ENCODE measurements around the gene TMC3. TPM values are rescaled to one million over a fixed set of nuclear protein-coding genes. Genes with fewer than 3 reads are reported as not detected.

The TMC3 gene
- polyA plus RNA-seq, 4 donors, result 0.25 to 5.3 TPM; not detected in 2

GRCh38 chr15:81310480-81310879, 63.5 kb downstream of the TMC3 start:
- 95 to 97% (median 97%) methylated on average over 5 of the region's 5 CpGs for whole genome bisulfite sequencing, 3 donors
- Histone ChIP-seq H3K27me3 (ENCODE audit: control insufficient read depth in 3 of 3, insufficient read depth in 3 of 3, low read length in 3 of 3) (no peaks in the 10 kb centered on the region), H3K27ac (ENCODE audit: low read depth in 1 of 3, low read length in 2 of 3) (no peak overlapping the region), H3K4me3 (ENCODE audit: low read depth in 1 of 3, low read length in 3 of 3) (no peak overlapping the region), H3K36me3 (ENCODE audit: control insufficient read depth in 3 of 3, insufficient read depth in 2 of 3, low read depth in 1 of 3, low read length in 3 of 3) (peaks cover 4 to 57% (median 13%) of the 10 kb centered on the region in 3 donors), H3K9me3 (ENCODE audit: control insufficient read depth in 2 of 2, insufficient read depth in 1 of 2, low read depth in 1 of 2, low read length in 1 of 2) (no peaks in the 10 kb centered on the region), H3K4me1 (ENCODE audit: control insufficient read depth in 3 of 3, insufficient read depth in 2 of 3, low read depth in 1 of 3, low read length in 2 of 3) (no peaks in the 10 kb centered on the region)
- DNase-seq (no peak), FAIRE-seq (no peak)

GRCh38 chr15:81309647-81310450, 64.2 kb downstream of the TMC3 start:
- FAIRE-seq (no peak), DNase-seq (no peak)
- H3K4me3 ChIP-seq (ENCODE audit: low read depth in 1 of 3, low read length in 3 of 3), result no peak overlapping the region
- H3K36me3 ChIP-seq (ENCODE audit: control insufficient read depth in 3 of 3, insufficient read depth in 2 of 3, low read depth in 1 of 3, low read length in 3 of 3), result peaks cover 4 to 52% (median 13%) of the 10 kb centered on the region in 3 donors
- no peaks in the 10 kb centered on the region for H3K4me1 ChIP-seq (ENCODE audit: control insufficient read depth in 3 of 3, insufficient read depth in 2 of 3, low read depth in 1 of 3, low read length in 2 of 3)
- no peaks in the 10 kb centered on the region for H3K27me3 ChIP-seq (ENCODE audit: control insufficient read depth in 3 of 3, insufficient read depth in 3 of 3, low read length in 3 of 3)
- H3K27ac ChIP-seq (ENCODE audit: low read depth in 1 of 3, low read length in 2 of 3), result no peak overlapping the region
- H3K9me3 ChIP-seq (ENCODE audit: control insufficient read depth in 2 of 2, insufficient read depth in 1 of 2, low read depth in 1 of 2, low read length in 1 of 2), result no peaks in the 10 kb centered on the region
- 87 to 94% (median 92%) methylated on average over 8 of the region's 8 CpGs for WGBS, 3 donors

GRCh38 chr15:81308260-81308659, 65.8 kb downstream of the TMC3 start:
- H3K36me3 ChIP-seq (ENCODE audit: control insufficient read depth in 3 of 3, insufficient read depth in 2 of 3, low read depth in 1 of 3, low read length in 3 of 3), result peaks cover 4 to 45% (median 13%) of the 10 kb centered on the region in 3 donors
- no peak for DNase-seq
- 81 to 91% (median 89%) methylated on average over 2 of the region's 2 CpGs for WGBS, 3 donors

GRCh38 chr15:81304226-81304625, 69.8 kb downstream of the TMC3 start:
- WGBS, 3 donors, result 54 to 72% (median 71%) methylated on average over 5 of the region's 5 CpGs
- no peak for DNase-seq
- FAIRE-seq, result no peak
- H3K27me3 ChIP-seq (ENCODE audit: control insufficient read depth in 3 of 3, insufficient read depth in 3 of 3, low read length in 3 of 3), result no peaks in the 10 kb centered on the region
- H3K36me3 ChIP-seq (ENCODE audit: control insufficient read depth in 3 of 3, insufficient read depth in 2 of 3, low read depth in 1 of 3, low read length in 3 of 3), result peaks cover 4 to 24% (median 4%) of the 10 kb centered on the region in 3 donors
- H3K9me3 ChIP-seq (ENCODE audit: control insufficient read depth in 2 of 2, insufficient read depth in 1 of 2, low read depth in 1 of 2, low read length in 1 of 2), result no peaks in the 10 kb centered on the region
- no peaks in the 10 kb centered on the region for H3K4me1 ChIP-seq (ENCODE audit: control insufficient read depth in 3 of 3, insufficient read depth in 2 of 3, low read depth in 1 of 3, low read length in 2 of 3)
- H3K27ac ChIP-seq (ENCODE audit: low read depth in 1 of 3, low read length in 2 of 3), result peak overlapping the region in 1 of 3 donors; percentile 63
- H3K4me3 ChIP-seq (ENCODE audit: low read depth in 1 of 3, low read length in 3 of 3), result no peak overlapping the region

More at GRCh38 chr15:81308260-81308659, 65.8 kb downstream of the TMC3 start:
- FAIRE-seq, result no peak
- Histone ChIP-seq H3K27me3 (ENCODE audit: control insufficient read depth in 3 of 3, insufficient read depth in 3 of 3, low read length in 3 of 3) (no peaks in the 10 kb centered on the region), H3K9me3 (ENCODE audit: control insufficient read depth in 2 of 2, insufficient read depth in 1 of 2, low read depth in 1 of 2, low read length in 1 of 2) (no peaks in the 10 kb centered on the region), H3K27ac (ENCODE audit: low read depth in 1 of 3, low read length in 2 of 3) (no peak overlapping the region), H3K4me1 (ENCODE audit: control insufficient read depth in 3 of 3, insufficient read depth in 2 of 3, low read depth in 1 of 3, low read length in 2 of 3) (no peaks in the 10 kb centered on the region), H3K4me3 (ENCODE audit: low read depth in 1 of 3, low read length in 3 of 3) (no peak overlapping the region)

- peak overlapping the region in 1 of 3 donors; percentile 33 for H3K27ac ChIP-seq (ENCODE audit: low read depth in 1 of 3, low read length in 2 of 3)
- no peaks in the 10 kb centered on the region for H3K27me3 ChIP-seq (ENCODE audit: control insufficient read depth in 3 of 3, insufficient read depth in 3 of 3, low read length in 3 of 3)
- no peaks in the 10 kb centered on the region for H3K9me3 ChIP-seq (ENCODE audit: control insufficient read depth in 2 of 2, insufficient read depth in 1 of 2, low read depth in 1 of 2, low read length in 1 of 2)
- H3K36me3 ChIP-seq (ENCODE audit: control insufficient read depth in 3 of 3, insufficient read depth in 2 of 3, low read depth in 1 of 3, low read length in 3 of 3), result peaks cover under 1 to 19% (median 4%) of the 10 kb centered on the region in 3 donors
- 71 to 81% (median 78%) methylated on average over 9 of the region's 9 CpGs for WGBS, 3 donors
- no peak for FAIRE-seq
- no peak overlapping the region for H3K4me3 ChIP-seq (ENCODE audit: low read depth in 1 of 3, low read length in 3 of 3)
- no peak for DNase-seq
- H3K4me1 ChIP-seq (ENCODE audit: control insufficient read depth in 3 of 3, insufficient read depth in 2 of 3, low read depth in 1 of 3, low read length in 2 of 3), result no peaks in the 10 kb centered on the region
Observed at GRCh38 chr15:81303244-81304225, 70.5 kb downstream of the TMC3 start.

- DNase-seq (no peak), FAIRE-seq (no peak)
- Histone ChIP-seq H3K27me3 (ENCODE audit: control insufficient read depth in 3 of 3, insufficient read depth in 3 of 3, low read length in 3 of 3) (no peaks in the 10 kb centered on the region), H3K4me3 (ENCODE audit: low read depth in 1 of 3, low read length in 3 of 3) (no peak overlapping the region), H3K9me3 (ENCODE audit: control insufficient read depth in 2 of 2, insufficient read depth in 1 of 2, low read depth in 1 of 2, low read length in 1 of 2) (no peaks in the 10 kb centered on the region), H3K36me3 (ENCODE audit: control insufficient read depth in 3 of 3, insufficient read depth in 2 of 3, low read depth in 1 of 3, low read length in 3 of 3) (peaks cover 0 to 15% (median 4%) of the 10 kb centered on the region in 3 donors), H3K4me1 (ENCODE audit: control insufficient read depth in 3 of 3, insufficient read depth in 2 of 3, low read depth in 1 of 3, low read length in 2 of 3) (no peaks in the 10 kb centered on the region), H3K27ac (ENCODE audit: low read depth in 1 of 3, low read length in 2 of 3) (peak overlapping the region in 2 of 3 donors; percentile 12 to 69)
- WGBS, 3 donors, result 67 to 90% (median 70%) methylated on average over 6 of the region's 6 CpGs
Observed at GRCh38 chr15:81302701-81303109, 71.3 kb downstream of the TMC3 start.

- peak overlapping the region in 1 of 3 donors; percentile 2 for H3K4me3 ChIP-seq (ENCODE audit: low read depth in 1 of 3, low read length in 3 of 3)
- peak overlapping the region in 2 of 3 donors; percentile 8 to 69 for H3K27ac ChIP-seq (ENCODE audit: low read depth in 1 of 3, low read length in 2 of 3)
- no peaks in the 10 kb centered on the region for H3K27me3 ChIP-seq (ENCODE audit: control insufficient read depth in 3 of 3, insufficient read depth in 3 of 3, low read length in 3 of 3)
- H3K4me1 ChIP-seq (ENCODE audit: control insufficient read depth in 3 of 3, insufficient read depth in 2 of 3, low read depth in 1 of 3, low read length in 2 of 3), result no peaks in the 10 kb centered on the region
- peaks cover 0 to 10% (median 2%) of the 10 kb centered on the region in 3 donors for H3K36me3 ChIP-seq (ENCODE audit: control insufficient read depth in 3 of 3, insufficient read depth in 2 of 3, low read depth in 1 of 3, low read length in 3 of 3)
- 70 to 84% (median 74%) methylated on average over 5 of the region's 5 CpGs for WGBS, 3 donors
- FAIRE-seq (no peak), DNase-seq (no peak)
- H3K9me3 ChIP-seq (ENCODE audit: control insufficient read depth in 2 of 2, insufficient read depth in 1 of 2, low read depth in 1 of 2, low read length in 1 of 2), result no peaks in the 10 kb centered on the region
Observed at GRCh38 chr15:81301815-81302399, 72.1 kb downstream of the TMC3 start.

- H3K4me1 ChIP-seq (ENCODE audit: control insufficient read depth in 3 of 3, insufficient read depth in 2 of 3, low read depth in 1 of 3, low read length in 2 of 3), result no peaks in the 10 kb centered on the region
- peak overlapping the region in 2 of 3 donors; percentile 26 to 65 for H3K27ac ChIP-seq (ENCODE audit: low read depth in 1 of 3, low read length in 2 of 3)
- DNase-seq, result no peak
- H3K4me3 ChIP-seq (ENCODE audit: low read depth in 1 of 3, low read length in 3 of 3), result no peak overlapping the region
- peaks cover 0 to 9% (median 2%) of the 10 kb centered on the region in 3 donors for H3K36me3 ChIP-seq (ENCODE audit: control insufficient read depth in 3 of 3, insufficient read depth in 2 of 3, low read depth in 1 of 3, low read length in 3 of 3)
- WGBS, 3 donors, result 76 to 87% (median 81%) methylated on average over 4 of the region's 4 CpGs
- H3K27me3 ChIP-seq (ENCODE audit: control insufficient read depth in 3 of 3, insufficient read depth in 3 of 3, low read length in 3 of 3), result no peaks in the 10 kb centered on the region
- FAIRE-seq, result no peak
- H3K9me3 ChIP-seq (ENCODE audit: control insufficient read depth in 2 of 2, insufficient read depth in 1 of 2, low read depth in 1 of 2, low read length in 1 of 2), result no peaks in the 10 kb centered on the region
Observed at GRCh38 chr15:81301385-81301784, 72.6 kb downstream of the TMC3 start.

All from small intestine (tissue), 7 donors.